LHCN-M2 (cell line): Measurements from ENCODE around the gene GLRX5. TPM values are rescaled to one million over a fixed set of nuclear protein-coding genes. Genes with fewer than 3 reads are reported as not detected.
"Not testable (repeated sequence)": the region's sequence is repeated elsewhere in the genome, so short reads cannot be mapped to it uniquely, and the experiment has no call there.

Source experiments
- DNase-seq: peaks from one replicate; pipeline ENCODE4 v3.0.0-alpha.2; 2012; ENCODE audit warnings: low read depth
- total RNA-seq: library from RNA; depleted of rRNA; stranded (reverse); fragments of >200 nt; gene quantifications from 2 replicates; pipeline ENCODE4 v1.2.3, GENCODE V29; 2014; rRNA removed

The GLRX5 gene
- total RNA-seq, 1 experiment from 2014 or later = 46.9 TPM

DNA sequence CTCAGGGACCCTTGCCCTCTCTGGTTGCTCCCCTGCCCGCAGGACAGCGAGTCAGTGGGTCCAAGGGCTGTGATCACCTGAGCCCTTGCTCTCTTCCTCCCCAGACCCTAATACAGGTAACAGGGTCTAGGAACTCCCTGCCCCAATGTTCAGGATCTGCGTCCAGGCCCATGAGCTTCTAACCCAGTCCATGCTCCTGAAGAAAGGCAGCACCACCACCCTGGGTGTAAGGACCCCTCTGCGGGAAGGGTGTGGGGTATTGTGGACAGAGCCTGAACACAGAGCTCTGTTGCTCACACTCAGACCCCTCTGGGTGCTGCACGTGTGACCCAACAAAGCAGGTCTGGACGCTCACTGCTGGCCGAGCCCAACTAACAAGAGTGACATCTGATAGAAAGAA, 18.3 kb downstream of the GLRX5 start:
- no peak for DNase-seq

DNA sequence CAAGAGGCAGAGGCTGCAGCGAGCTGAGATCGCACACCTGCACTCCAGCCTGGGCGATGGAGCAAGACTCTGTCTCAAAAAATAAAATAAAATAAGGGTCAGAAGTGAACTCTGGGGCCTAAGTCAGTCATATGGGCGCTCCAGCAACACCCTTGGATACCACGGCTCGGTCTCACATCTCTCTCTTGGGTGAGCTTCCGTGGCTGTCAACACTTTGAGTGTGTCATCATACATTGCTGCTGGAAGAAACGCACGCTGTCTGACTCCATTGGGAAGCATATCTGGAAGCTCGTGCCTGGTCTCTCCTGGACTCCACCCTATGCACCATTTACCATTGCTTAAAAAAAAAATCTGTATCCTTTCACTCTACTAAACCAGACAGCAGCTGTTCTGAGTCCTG, 20.2 kb downstream of the GLRX5 start:
- DNase-seq = no peak

DNA sequence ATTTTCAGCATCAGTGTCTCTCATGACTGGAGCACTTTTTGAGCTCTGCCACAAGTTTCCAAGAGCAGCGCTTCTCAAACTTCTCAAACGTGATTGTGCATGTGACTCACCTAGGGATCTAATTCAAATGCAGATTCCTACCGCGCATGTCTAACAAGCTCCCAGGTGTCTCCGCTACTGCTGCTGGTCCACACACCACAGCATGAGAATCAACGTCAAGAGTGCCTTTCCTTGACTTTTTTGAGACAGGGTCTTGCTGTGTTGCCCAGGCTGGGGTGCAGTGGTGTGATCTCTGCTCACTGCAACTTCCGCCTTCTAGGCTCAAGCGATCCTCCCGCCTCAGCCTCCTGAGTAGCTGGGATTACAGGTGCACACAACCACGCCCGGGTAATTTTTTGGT, 22.4 kb downstream of the GLRX5 start:
- DNase-seq = no peak

DNA sequence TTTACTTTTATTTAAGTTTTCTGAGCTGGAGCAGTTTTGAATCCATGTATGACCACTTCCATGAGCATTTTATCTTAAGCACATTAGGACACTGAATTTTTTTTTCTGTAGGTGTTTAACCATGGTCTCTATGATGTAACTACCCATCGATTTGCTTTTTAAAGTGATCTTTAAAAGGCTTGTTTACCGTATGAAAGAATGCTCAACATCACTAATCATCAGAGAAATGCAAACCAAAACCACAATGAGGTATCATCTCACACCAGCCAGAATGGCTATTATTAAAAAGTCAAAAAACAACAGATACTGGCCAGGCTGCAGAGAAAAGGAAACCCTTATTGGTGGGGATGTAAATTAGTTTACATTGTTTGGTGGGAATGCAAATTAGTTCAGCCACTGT, 23.0 kb downstream of the GLRX5 start:
- DNase-seq = no peak

DNA sequence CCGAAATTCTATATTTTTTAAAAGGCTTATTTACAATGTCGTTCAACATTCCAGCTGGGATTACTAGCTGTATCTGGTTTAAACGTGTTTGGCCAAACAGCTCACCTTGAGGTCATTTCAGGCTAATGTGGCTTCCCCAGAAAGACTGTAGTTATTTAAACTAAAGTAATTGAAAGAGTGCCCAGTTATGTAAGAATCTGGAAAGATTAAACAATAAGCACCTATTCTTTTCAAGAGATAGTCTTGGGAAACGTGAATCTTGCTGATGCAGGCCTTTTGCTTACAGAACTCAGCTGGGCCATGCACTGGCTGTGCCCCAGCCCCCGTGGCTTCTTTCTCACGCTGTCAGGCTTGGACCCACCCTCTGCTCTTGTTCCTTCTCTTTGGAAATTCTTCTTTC, 24.4 kb downstream of the GLRX5 start:
- no peak for DNase-seq

DNA sequence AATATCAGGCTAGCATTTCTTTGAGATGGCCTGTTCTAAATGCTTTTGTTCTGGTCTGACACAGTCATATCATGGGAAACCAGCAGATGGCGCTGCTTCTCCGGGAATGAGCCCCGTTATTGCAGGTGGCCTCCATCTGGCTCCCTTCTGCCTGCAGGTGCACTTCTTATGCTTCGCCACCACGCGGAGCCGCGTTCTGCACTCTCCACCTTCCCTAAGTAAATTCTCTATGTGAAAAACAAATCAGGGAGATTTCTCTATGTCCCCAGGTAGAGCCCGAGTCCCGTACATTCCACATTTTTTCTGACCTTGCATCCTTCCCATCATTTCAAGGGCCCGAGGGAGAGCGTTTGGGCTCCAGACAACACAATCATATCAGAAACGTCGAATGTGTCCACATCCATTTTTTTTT, 26.2 kb downstream of the GLRX5 start:
- peak; percentile 72 for DNase-seq

DNA sequence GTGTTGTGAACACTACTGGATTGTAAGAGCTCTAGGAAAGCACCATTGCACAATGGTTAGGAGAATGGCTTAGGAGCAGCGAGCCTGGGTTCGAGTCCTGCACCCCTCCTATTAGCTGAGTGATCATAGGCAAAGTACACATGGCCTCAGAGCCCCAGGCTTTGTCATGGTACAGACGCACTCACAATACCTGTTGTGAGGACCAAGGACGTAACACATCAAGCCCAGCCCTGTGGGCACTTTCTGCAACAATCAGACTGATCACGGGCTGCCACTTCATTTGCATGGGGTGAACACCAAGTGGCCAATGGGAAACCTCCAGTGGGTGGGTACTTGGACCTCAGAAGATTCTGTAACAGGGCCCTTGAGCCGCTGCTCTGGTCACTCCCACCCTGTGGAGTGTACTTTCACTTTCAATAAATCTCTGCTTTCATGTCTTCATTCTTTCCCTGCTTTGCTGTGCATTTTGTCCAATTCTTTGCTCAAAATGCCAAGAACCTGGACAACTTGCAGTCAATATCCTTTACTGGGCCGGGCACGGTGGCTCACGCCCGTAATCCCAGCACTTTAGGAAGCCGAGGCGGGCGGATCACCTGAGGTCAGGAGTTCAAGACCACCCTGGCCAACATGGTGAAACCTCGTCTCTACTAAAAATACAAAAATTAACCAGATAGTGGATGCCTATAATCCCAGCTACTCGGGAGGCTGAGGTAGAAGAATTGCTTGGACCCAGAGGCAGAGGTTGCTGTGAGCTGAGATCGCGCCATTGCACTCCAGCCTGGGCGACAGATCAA, 28.2 kb downstream of the GLRX5 start:
- peak; percentile 50 for DNase-seq

DNA sequence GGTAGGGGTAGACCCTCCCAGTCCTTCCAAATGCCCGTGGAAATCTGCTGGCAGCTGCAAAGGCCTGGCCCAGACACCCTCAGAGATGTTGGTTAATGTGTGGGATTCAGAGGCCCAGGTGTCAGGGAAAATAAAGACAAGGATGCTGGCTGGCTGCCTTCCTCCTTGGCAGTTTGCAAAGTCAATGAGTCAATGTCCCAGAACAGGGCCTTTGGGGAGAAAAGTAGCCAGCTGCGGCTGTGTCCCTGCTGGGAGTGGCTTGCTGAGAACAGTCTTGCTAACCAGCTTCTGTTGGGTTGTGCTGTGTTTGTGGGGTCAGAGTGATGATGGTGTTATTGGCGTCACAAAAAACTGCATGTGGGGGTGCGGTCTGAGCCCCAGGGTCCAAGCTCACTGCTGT, 29.2 kb downstream of the GLRX5 start:
- DNase-seq = peak; percentile 81

DNA sequence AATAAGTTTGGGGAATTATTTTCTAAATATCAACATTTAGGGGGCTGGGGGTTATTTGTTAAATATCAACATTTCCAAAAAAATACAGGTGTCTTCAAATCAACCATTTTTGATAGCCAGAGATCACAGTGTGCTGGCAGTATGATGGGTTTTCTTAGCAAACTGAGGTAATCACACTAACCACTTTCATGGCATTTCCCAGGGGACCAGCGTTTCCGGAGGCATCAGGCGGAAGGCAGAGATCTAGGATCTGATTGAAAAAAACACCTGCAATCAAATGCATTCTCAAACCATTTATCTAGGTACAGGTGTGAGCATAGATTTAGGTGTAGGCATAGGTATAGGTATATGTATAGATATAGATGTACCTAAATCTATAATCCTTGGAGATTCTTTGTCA, 34.6 kb downstream of the GLRX5 start:
- DNase-seq = no peak

DNA sequence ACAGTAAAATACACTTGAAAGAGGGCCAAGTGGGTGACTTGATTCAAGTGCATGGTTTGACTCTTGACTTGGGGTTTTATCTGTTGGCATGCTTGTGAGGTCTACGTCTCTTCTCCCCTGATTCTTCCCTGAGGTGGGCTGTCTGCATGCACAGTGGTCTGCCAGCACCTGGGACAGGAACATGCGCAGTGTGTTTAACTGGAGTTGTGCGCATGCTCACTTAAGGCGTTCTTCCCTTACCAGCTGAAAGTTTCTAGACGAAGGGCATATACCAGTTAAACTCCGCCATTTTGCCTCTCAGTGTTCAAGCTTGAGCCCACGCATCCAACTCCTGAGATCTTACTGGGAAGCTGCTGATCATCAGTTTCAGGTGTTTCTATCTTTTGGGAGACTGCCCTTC, 38.5 kb downstream of the GLRX5 start:
- no peak for DNase-seq

DNA sequence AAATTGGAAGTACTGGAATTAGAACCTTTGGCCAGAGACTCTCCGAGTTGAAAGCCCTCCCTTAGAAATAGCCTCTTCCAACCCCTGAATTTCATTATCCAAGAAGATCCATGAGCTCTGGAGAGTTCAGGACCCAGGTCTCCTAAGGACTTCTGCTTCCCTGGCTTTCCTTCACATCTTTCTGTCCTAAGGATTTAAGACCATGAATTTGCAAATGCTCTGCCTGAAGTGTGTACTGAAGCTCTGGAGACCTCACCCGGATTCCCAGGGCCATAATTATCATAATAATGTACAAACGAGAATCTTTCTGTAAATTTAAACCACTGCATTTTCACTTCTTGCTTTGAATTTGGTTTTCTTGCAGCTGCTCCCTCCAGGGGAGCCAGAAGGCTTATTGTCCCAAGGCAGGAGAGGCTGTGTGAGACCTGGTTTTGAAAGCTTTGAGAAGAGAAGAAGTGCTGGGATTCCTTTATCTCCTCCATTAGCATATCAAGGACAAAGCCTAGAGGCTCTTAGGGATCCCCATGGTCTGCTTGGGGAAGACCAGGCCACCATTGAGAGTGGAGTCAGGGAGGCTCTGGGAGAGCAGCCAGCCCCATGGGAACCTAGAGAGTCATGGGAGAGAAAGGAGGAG, 41.1 kb downstream of the GLRX5 start:
- DNase-seq = no peak

DNA sequence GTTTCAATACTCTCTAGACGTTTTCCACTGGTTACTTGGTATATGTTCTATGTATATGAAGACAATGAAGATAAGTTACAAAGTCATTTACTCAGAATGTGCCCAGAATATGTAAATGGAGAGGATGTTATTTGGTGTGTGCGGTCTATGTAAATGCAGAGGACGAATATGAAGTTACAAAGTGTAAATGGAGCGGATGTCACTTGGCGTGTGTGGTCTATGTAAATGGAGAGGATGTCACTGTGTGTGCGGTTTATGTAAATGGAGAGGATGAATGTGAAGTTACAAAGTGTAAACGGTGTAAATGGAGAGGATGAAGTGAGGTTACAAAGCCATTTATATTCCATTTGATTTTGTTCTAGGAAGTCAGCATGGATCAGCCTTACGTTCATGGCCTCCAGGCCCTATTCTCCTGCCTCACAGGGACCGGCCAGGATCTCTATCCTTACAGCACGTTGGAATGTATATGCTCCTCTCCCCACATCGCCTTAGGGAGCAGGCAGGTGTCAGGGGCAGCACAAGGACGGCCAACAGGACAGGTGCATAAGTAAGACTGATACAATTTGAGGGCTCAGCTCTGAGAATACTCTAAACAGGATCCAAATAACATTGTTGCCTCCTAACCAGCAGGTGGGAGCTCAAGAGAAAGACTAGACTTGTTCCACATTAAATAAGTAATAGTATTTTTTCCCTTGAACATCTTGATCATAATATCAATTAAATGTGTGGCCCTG, 42.4 kb downstream of the GLRX5 start:
- DNase-seq = no peak

DNA sequence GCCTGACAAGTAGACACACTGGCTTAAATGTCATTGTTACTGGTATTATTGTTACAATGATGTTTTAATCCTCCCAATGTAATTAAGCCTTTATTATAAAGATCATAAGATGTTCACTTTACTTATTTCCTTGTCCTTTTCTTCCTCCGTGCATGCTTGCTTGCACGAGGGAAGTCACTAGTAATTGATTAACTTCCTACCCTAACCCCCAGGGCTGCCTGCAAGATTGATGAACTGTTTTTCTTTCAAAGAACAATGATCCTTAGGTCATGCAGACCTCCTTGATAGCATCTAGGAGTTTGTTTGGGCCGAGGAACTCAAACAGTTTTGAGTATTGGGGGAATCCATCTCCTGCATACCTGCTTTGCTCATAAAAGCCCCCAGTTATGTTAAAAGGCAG, 43.0 kb downstream of the GLRX5 start:
- no peak for DNase-seq

DNA sequence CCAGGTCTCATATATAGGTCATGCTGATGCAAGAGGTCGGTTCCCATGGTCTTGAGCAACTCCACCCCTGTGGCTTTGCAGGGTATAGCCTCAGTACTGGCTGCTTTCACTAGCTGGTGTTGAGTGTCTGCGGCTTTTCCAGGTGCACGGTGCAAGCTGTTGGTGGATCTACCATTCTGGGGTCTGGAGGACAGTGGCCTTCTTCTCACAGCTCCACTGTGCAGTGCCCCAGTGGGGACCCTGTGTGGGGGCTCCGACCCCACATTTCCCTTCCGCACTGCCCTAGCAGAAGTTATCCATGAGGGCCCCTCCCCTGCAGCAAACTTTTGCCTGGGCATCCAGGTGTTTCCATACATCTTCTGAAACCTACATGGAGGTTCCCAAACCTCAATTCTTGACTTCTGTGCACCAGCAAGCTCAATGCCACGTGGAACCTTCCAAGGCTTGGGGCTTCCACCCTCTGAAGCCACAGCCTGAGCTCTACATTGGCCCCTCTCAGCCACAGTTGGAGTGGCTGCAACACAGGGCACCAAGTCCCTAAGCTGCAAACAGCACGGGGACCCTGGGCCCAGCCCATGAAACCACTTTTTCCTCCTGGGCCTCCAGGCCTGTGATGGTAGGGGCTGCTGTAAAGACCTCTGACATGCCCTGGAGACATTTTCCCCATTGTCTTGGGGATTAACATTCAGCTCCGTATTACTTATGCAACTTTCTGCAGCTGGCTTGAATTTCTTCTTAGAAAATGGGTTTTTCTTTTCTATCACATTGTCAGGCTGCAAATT, 49.2 kb downstream of the GLRX5 start:
- not testable (repeated sequence) for DNase-seq

DNA sequence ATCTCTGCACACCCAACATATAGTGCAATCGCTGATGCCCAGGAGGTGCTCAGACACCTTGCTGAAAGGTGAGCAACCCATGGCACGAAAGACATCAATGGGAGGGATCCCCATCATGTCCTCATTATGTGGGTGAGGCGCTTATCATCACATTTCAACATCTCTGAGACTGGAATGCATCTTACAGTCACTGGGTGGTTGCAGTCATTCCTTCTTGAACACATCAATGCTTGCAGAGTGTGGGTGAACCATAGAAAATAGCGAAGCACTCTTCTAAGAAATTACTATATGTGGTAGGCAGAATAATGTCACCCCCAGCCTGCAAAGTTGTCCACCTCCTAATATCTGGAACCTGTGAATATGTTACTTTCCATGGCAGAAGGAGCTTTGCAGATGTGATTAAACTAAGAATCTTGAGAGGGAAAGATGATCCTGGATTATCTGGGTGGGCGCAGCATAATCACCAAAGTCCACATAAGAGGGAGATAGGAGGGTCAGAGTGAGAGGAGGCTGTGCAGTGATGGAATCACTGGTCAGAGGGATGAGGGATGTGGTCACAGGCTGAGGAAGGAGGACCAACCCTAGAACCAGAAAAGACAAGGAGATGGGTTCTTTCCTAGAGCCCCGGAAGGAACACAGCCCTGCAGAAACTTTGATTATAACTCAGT, 51.2 kb downstream of the GLRX5 start:
- no peak for DNase-seq

DNA sequence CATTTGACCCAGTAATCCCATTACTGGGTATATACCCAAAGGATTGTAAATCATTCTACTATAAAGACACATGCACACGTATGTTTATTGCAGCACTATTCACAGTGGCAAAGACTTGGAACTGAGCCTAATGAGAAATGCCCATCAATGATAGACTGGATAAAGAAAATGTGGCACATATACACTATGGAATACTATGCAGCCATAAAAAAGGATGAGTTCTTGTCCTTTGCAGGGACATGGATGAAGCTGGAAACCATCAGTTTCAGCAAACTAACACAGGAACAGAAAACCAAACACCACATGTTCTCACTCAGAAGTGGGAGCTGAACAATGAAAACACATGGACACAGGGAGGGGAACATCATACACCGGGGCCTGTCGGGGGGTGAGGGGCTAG, 56.3 kb downstream of the GLRX5 start:
- not testable (repeated sequence) for DNase-seq

Other genes starting within 250 kb of the GLRX5 start
- gene CLMN, start 215.1 kb upstream of the GLRX5 start, total RNA-seq = 3.1 and 3.6 TPM in 2 replicates
- 8.4 and 12.5 TPM in 2 replicates for gene SYNE3, start 18.4 kb upstream of the GLRX5 start, total RNA-seq
- not detected in 2 replicates for gene TCL1B, start 151.4 kb downstream of the GLRX5 start, total RNA-seq
- not detected in 2 replicates for gene TCL1A, start 179.1 kb downstream of the GLRX5 start, total RNA-seq